PC-9 (cell line): ENCODE results near the gene CC2D1A. TPM values are rescaled to one million over a fixed set of nuclear protein-coding genes. Genes with fewer than 3 reads are reported as not detected.

ENCODE experiments used
- BruUV-seq: library from RNA; stranded (reverse); fragments of 400-500 nt; replicated peaks from 2 replicates; lab custom pipeline; 2021; lab: Mats Ljungman, UMichigan
- CTCF ChIA-PET: fragments of 300-600 bp; sonication (Branson Sonifier 250); formaldehyde crosslinking; loops from one replicate; lab custom pipeline; 2022; ENCODE audit warnings: antibody characterized with exemption; lab: Charles Lee
- POLR2A ChIA-PET: fragments of 300-600 bp; sonication (Branson Sonifier 250); formaldehyde crosslinking; loops from one replicate; lab custom pipeline; 2022; ENCODE audit warnings: antibody characterized with exemption; ENCODE audit not compliant: unreplicated experiment; lab: Charles Lee
- DNase-seq, 2 experiments: peaks; one replicate each; pipeline versions ENCODE4 v3.0.0 to v3.0.0-alpha.2; 2015 to 2022; ENCODE audit warnings: mixed read lengths in 1 of 2
- H2AFZ ChIP-seq: fragments of 200-600 bp; sonication (generic); 2 replicates; pipeline ENCODE4 v1.8.1; 2017; ENCODE audit warnings: antibody characterized with exemption
- H3F3A ChIP-seq: fragments of 200-600 bp; sonication (generic); 2 replicates; pipeline ENCODE4 v1.8.1; 2017; ENCODE audit warnings: antibody characterized with exemption, mild to moderate bottlenecking, low read depth; ENCODE audit not compliant: insufficient read depth
- H3K27ac ChIP-seq: fragments of 200-600 bp; sonication (generic); 2 replicates; pipeline ENCODE4 v1.6.1; 2016; ENCODE audit warnings: mixed run types
- H3K27me3 ChIP-seq: fragments of 200-600 bp; sonication (generic); 2 replicates; pipeline ENCODE4 v1.6.1; 2016; ENCODE audit warnings: low read depth, mixed run types; ENCODE audit not compliant: insufficient read depth
- H3K36me3 ChIP-seq: fragments of 200-600 bp; sonication (generic); 2 replicates; pipeline ENCODE4 v1.6.1; 2016; ENCODE audit warnings: low read depth, mixed run types
- H3K4me1 ChIP-seq: fragments of 200-600 bp; sonication (generic); replicated peaks from 2 replicates; pipeline ENCODE4 v1.6.1; 2016; ENCODE audit warnings: mixed run types; ENCODE audit not compliant: insufficient read depth
- H3K4me2 ChIP-seq: fragments of 200-600 bp; sonication (generic); 2 replicates; pipeline ENCODE4 v1.6.1; 2017; ENCODE audit warnings: mixed run types
- H3K4me3 ChIP-seq: fragments of 200-600 bp; sonication (generic); 2 replicates; pipeline ENCODE4 v1.6.1; 2016; ENCODE audit warnings: mixed run types
- H3K79me2 ChIP-seq: fragments of 200-600 bp; sonication (generic); 2 replicates; pipeline ENCODE4 v1.6.1; 2017; ENCODE audit warnings: low read depth, mixed run types
- H3K9me2 ChIP-seq: fragments of 200-600 bp; sonication (generic); 2 replicates; pipeline ENCODE4 v1.8.1; 2017; ENCODE audit warnings: mild to moderate bottlenecking; ENCODE audit not compliant: insufficient read depth
- H3K9me3 ChIP-seq: fragments of 200-600 bp; sonication (generic); 2 replicates; pipeline ENCODE4 v1.8.1; 2016; ENCODE audit warnings: low read depth; ENCODE audit not compliant: insufficient read depth
- H4K20me1 ChIP-seq: fragments of 200-600 bp; sonication (generic); 2 replicates; pipeline ENCODE4 v1.8.1; 2017; ENCODE audit not compliant: insufficient read depth
- EZH2 ChIP-seq: fragments of 200-600 bp; sonication (generic); IDR thresholded peaks from 2 replicates; pipeline ENCODE4 v1.8.0; 2017; ENCODE audit warnings: antibody characterized with exemption, low read depth
- intact Hi-C: fragments of 100-400 bp; cut with micrococcal nuclease; formaldehyde crosslinking; loops from one replicate; pipeline ENCODE4 v1.10.0; 2022; ENCODE audit not compliant: unreplicated experiment
- total RNA-seq: library from RNA; stranded (reverse); gene quantifications from 2 replicates; pipeline ENCODE4 v1.2.3, GENCODE V29; 2021
- TF ChIP-seq, protein P1 (sequence below): fragments of 200-600 bp; sonication (generic); conservative IDR thresholded peaks from 2 replicates; pipeline ENCODE4 v1.6.1; 2017; ENCODE audit warnings: mixed run types, antibody characterized with exemption, mild to moderate bottlenecking, moderate library complexity

The CC2D1A gene
- total RNA-seq, 1 experiment from 2014 or later: 55.1 TPM

DNA sequence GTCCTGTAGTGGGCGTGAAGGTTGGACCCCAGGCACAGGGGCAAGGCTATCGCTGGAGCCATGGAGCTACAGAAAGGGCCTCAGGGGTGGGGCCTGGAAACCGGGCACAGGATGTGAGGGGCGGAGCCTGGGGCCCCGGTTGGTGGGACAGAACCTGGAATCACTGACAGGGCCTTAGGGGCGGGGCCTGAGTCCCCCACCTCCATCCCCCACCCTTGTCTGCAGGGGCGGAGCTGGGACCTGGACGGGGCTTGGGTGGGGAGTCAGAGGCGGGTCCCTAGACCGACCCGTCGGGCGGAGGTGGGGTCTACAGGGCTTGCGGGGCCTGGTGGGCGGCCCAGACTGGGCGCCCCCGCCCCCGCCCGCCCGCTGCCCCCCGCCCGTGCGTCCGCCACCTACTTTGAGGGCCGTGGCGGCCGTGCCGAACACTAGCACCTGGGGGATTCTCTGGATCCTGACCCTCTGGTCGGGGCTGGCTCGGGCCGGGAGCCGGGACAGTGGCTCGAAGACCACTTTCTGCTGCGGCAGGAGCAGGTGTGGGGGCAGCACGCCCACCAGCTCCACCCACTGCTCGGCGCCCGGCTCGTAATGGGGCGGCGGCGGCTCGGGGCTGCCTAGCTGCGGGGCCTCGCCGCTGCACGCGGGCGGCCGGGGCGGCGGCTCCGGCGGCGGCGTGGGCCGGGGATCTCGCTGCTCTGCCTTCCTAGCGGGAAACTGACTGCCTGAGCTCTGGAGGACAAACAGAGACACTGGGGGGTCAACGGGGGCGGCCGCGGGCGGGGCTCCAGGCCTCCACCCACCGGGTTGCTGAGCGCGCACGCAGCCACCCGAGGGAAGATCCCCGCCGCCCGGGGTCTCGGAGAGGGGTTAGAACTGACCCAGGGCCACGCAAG is 72.6 kb downstream of the CC2D1A start:
- intact Hi-C loops: no loop called here
- Histone ChIP-seq H4K20me1 (no peaks in the 10 kb centered on the region), H3K79me2 (no peaks in the 10 kb centered on the region), H3K27me3 (no peaks in the 10 kb centered on the region), H3K4me2 (no peak overlapping the region), H3K36me3 (no peaks in the 10 kb centered on the region), H3K4me1 (no peaks in the 10 kb centered on the region), H3F3A (peaks cover 15% of the 10 kb centered on the region), H3K9me3 (no peaks in the 10 kb centered on the region), H2AFZ (no peak overlapping the region), H3K4me3 (no peak overlapping the region), H3K27ac (no peak overlapping the region), H3K9me2 (no peaks in the 10 kb centered on the region)
- no TSS peak for BruUV-seq
- TF ChIP-seq, protein P1, sequence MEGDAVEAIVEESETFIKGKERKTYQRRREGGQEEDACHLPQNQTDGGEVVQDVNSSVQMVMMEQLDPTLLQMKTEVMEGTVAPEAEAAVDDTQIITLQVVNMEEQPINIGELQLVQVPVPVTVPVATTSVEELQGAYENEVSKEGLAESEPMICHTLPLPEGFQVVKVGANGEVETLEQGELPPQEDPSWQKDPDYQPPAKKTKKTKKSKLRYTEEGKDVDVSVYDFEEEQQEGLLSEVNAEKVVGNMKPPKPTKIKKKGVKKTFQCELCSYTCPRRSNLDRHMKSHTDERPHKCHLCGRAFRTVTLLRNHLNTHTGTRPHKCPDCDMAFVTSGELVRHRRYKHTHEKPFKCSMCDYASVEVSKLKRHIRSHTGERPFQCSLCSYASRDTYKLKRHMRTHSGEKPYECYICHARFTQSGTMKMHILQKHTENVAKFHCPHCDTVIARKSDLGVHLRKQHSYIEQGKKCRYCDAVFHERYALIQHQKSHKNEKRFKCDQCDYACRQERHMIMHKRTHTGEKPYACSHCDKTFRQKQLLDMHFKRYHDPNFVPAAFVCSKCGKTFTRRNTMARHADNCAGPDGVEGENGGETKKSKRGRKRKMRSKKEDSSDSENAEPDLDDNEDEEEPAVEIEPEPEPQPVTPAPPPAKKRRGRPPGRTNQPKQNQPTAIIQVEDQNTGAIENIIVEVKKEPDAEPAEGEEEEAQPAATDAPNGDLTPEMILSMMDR: no peak
- TF ChIP-seq EZH2: no peak
- ChIA-PET POLR2A (interaction anchor here (0.7 kb wide), 2 partner anchors 20 to 52 kb away, joined by 3 to 4 read pairs; no protein-coding TSS in a partner anchor), CTCF (interaction anchor here (0.6 kb wide), 1 partner anchor 158 kb away, joined by 3 read pairs; the partner anchor contains the start of gene ASF1B)
- DNase-seq: no peak

DNA sequence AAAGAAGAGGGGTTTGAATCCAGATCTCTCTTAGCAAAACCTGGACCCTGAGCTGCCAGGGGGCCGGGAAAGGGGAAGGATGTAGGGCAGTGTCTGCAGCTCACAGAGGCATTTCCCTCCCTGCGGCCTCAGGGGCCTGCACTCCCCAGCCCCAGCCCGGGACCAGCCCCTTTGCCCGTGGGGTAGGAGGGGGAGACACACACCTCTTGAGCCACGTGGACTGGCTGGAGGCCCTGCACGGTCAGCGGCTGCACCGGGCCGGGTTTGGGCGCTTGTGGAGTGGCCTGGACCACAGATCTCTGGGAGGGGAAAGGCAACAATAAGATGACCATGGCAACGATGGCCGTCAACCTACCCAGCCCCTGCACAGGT is 73.2 kb downstream of the CC2D1A start:
- Histone ChIP-seq H3K4me2 (no peak overlapping the region), H3K27me3 (no peaks in the 10 kb centered on the region), H3K4me3 (no peak overlapping the region), H3K79me2 (no peaks in the 10 kb centered on the region), H4K20me1 (no peaks in the 10 kb centered on the region), H2AFZ (no peak overlapping the region), H3K36me3 (no peaks in the 10 kb centered on the region), H3K9me3 (no peaks in the 10 kb centered on the region), H3K4me1 (no peaks in the 10 kb centered on the region), H3F3A (peaks cover 9% of the 10 kb centered on the region), H3K27ac (no peak overlapping the region), H3K9me2 (no peaks in the 10 kb centered on the region)
- no TSS peak for BruUV-seq
- TF ChIP-seq, protein P1: no peak
- no peak for TF ChIP-seq EZH2
- ChIA-PET CTCF (interaction anchor here (0.6 kb wide), 1 partner anchor 157 kb away, joined by 3 read pairs; the partner anchor contains the start of gene ASF1B), POLR2A (no interaction called here)
- no peak for DNase-seq
- intact Hi-C loops: no loop called here

DNA sequence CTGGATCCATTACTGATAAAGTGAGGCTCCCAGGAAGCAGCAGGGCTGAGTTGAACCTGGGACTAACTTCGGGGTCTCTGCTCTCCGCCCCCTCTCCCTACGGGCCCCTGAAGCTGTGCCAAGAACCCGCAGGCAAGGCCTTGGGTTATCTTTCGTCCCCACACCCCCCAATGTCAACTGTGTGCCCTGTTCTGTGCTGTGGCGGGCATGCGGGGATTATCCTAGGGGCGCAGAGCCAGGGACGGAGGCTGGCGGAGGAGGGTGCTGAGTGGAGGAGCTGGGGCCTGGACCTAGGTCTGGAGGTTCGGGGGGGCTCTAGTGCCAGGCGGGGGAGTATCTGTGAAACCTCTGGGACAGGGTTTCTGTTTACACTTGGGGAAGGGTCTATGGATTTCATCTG is 73.7 kb downstream of the CC2D1A start:
- Histone ChIP-seq H3K27me3 (no peaks in the 10 kb centered on the region), H3K4me2 (no peak overlapping the region), H3K4me3 (no peak overlapping the region), H4K20me1 (0 out of 2 replicates have a peak, but pooled peaks cover under 1% of the 10 kb centered on the region), H3K9me3 (no peaks in the 10 kb centered on the region), H3K36me3 (no peaks in the 10 kb centered on the region), H2AFZ (no peak overlapping the region), H3F3A (0 out of 2 replicates have a peak, but pooled peaks cover 5% of the 10 kb centered on the region), H3K27ac (no peak overlapping the region), H3K9me2 (no peaks in the 10 kb centered on the region), H3K4me1 (no peaks in the 10 kb centered on the region), H3K79me2 (no peaks in the 10 kb centered on the region)
- BruUV-seq: no TSS peak
- intact Hi-C loops: no loop called here
- TF ChIP-seq, protein P1: no peak
- no peak for TF ChIP-seq EZH2
- no peak for DNase-seq
- ChIA-PET CTCF (no interaction called here), POLR2A (no interaction called here)
